DND-41 (cell line): ENCODE measurements around the gene GPM6B.

Experiments
- ATAC-seq: fragments of 200-7000 bp; cut with Tn5 transposase; 3 replicates; pipeline ENCODE4 v1.9.1; 2021; ENCODE audit warnings: low read depth; ENCODE audit not compliant: insufficient read depth
- DNase-seq: peaks from one replicate; pipeline ENCODE4 v3.0.0-alpha.2; 2020
- H2AFZ ChIP-seq: 2 replicates; pipeline ENCODE4 v1.6.0; 2012; ENCODE audit warnings: low read depth, low read length
- H3K27ac ChIP-seq: 2 replicates; pipeline ENCODE4 v1.5.1; 2012; ENCODE audit warnings: low read length, inconsistent platforms
- H3K27me3 ChIP-seq: fragments of 200-600 bp; sonication (generic); 2 replicates; pipeline ENCODE4 v1.6.0; 2012; ENCODE audit warnings: low read length, mild to moderate bottlenecking, inconsistent platforms; ENCODE audit not compliant: insufficient read depth, poor library complexity
- H3K36me3 ChIP-seq: 2 replicates; pipeline ENCODE4 v1.5.1; 2012; ENCODE audit warnings: low read length, inconsistent platforms; ENCODE audit not compliant: insufficient read depth
- H3K4me1 ChIP-seq: 2 replicates; pipeline ENCODE4 v1.5.1; 2012; ENCODE audit warnings: mild to moderate bottlenecking, low read length; ENCODE audit not compliant: insufficient read depth
- H3K4me2 ChIP-seq: 2 replicates; pipeline ENCODE4 v1.6.0; 2012; ENCODE audit warnings: mild to moderate bottlenecking, moderate library complexity, low read length, inconsistent platforms; ENCODE audit not compliant: insufficient read depth
- H3K4me3 ChIP-seq, 2 experiments: fragments of 200-600 bp in 1 of 2; shearing (Covaris generic) in 1 of 2; 2 replicates each; pipeline ENCODE4 v1.5.1; 2012 to 2016; ENCODE audit warnings: inconsistent platforms in 2 of 2, low read length in 2 of 2, mild to moderate bottlenecking in 2 of 2, low read depth in 1 of 2, moderate library complexity in 1 of 2
- H3K79me2 ChIP-seq: 2 replicates; pipeline ENCODE4 v1.6.0; 2012; ENCODE audit warnings: low read length, inconsistent platforms; ENCODE audit not compliant: insufficient read depth
- H3K9ac ChIP-seq: 2 replicates; pipeline ENCODE4 v1.6.0; 2012; ENCODE audit warnings: low read depth, mild to moderate bottlenecking, inconsistent platforms, low read length, moderate library complexity
- H3K9me3 ChIP-seq: 2 replicates; pipeline ENCODE4 v1.5.1; 2012; ENCODE audit warnings: low read length, moderate library complexity, mild to moderate bottlenecking, inconsistent platforms; ENCODE audit not compliant: insufficient read depth, severe bottlenecking
- H4K20me1 ChIP-seq: 2 replicates; pipeline ENCODE4 v1.6.0; 2012; ENCODE audit warnings: low read length; ENCODE audit not compliant: insufficient read depth
- CTCF ChIP-seq: IDR thresholded peaks from 2 replicates; pipeline ENCODE4 v1.5.1; 2012; ENCODE audit warnings: borderline replicate concordance, low read length, moderate library complexity, mild to moderate bottlenecking; ENCODE audit not compliant: poor library complexity, severe bottlenecking; ENCODE audit errors: extremely low read depth
- EZH2 ChIP-seq: IDR thresholded peaks from 3 replicates; pipeline ENCODE4 v1.6.1; 2012; ENCODE audit warnings: borderline replicate concordance, low read depth, mild to moderate bottlenecking, moderate library complexity, low read length, inconsistent platforms; ENCODE audit not compliant: severe bottlenecking

The GPM6B gene

GRCh38 chrX:13770013-13770535, 46.8 kb downstream of the GPM6B start:
- no peak overlapping the region for H3K27ac ChIP-seq
- no peaks in the 10 kb centered on the region for H3K9me3 ChIP-seq
- no peak overlapping the region for H3K4me3 ChIP-seq
- no peaks in the 10 kb centered on the region for H4K20me1 ChIP-seq
- H2AFZ ChIP-seq: no peak overlapping the region
- no peaks in the 10 kb centered on the region for H3K79me2 ChIP-seq
- no peak overlapping the region for H3K4me2 ChIP-seq
- no peak overlapping the region for H3K9ac ChIP-seq
- no peaks in the 10 kb centered on the region for H3K4me1 ChIP-seq
- no peak for DNase-seq
- H3K36me3 ChIP-seq: peaks cover 47% of the 10 kb centered on the region; the same call in 1 of the 2 replicates
- H3K27me3 ChIP-seq: no peaks in the 10 kb centered on the region
- ATAC-seq: no peak
- no peak for TF ChIP-seq EZH2
- no peak for TF ChIP-seq CTCF

GRCh38 chrX:13768939-13769338, 48.0 kb downstream of the GPM6B start:
- ATAC-seq: no peak
- Histone ChIP-seq H3K27me3 (no peaks in the 10 kb centered on the region), H3K4me1 (no peaks in the 10 kb centered on the region), H3K79me2 (no peaks in the 10 kb centered on the region), H3K27ac (no peak overlapping the region), H3K36me3 (peaks cover 44% of the 10 kb centered on the region; the same call in 1 of the 2 replicates), H4K20me1 (no peaks in the 10 kb centered on the region), H3K9ac (no peak overlapping the region), H3K4me2 (no peak overlapping the region), H3K4me3 (no peak overlapping the region), H2AFZ (no peak overlapping the region), H3K9me3 (no peaks in the 10 kb centered on the region)
- no peak for DNase-seq
- TF ChIP-seq EZH2 (no peak), CTCF (no peak)

GRCh38 chrX:13764765-13765164, 52.1 kb downstream of the GPM6B start:
- Histone ChIP-seq H4K20me1 (no peaks in the 10 kb centered on the region), H3K27me3 (no peaks in the 10 kb centered on the region), H3K4me3 (no peak overlapping the region), H3K79me2 (no peaks in the 10 kb centered on the region), H3K36me3 (peaks cover 58% of the 10 kb centered on the region), H3K4me1 (no peaks in the 10 kb centered on the region), H3K9ac (no peak overlapping the region), H2AFZ (no peak overlapping the region), H3K4me2 (no peak overlapping the region), H3K27ac (no peak overlapping the region), H3K9me3 (no peaks in the 10 kb centered on the region)
- no peak for TF ChIP-seq CTCF
- no peak for TF ChIP-seq EZH2
- DNase-seq (no peak), ATAC-seq (no peak)

- Histone ChIP-seq H3K36me3 (peaks cover 58% of the 10 kb centered on the region), H3K9me3 (no peaks in the 10 kb centered on the region), H3K4me1 (no peaks in the 10 kb centered on the region), H4K20me1 (no peaks in the 10 kb centered on the region), H3K4me3 (no peak overlapping the region), H3K79me2 (no peaks in the 10 kb centered on the region), H3K27ac (no peak overlapping the region), H2AFZ (no peak overlapping the region), H3K9ac (no peak overlapping the region), H3K4me2 (no peak overlapping the region), H3K27me3 (no peaks in the 10 kb centered on the region)
- DNase-seq: no peak
- TF ChIP-seq EZH2: no peak
- no peak for TF ChIP-seq CTCF
- no peak for ATAC-seq
These were observed 52.6 kb downstream of the GPM6B start for GRCh38 chrX:13764281-13764680.
